A673 (cell line): ENCODE measurements around the gene BFAR. TPM values are rescaled to one million over a fixed set of nuclear protein-coding genes. Genes with fewer than 3 reads are reported as not detected.
"Not testable (repeated sequence)": the region's sequence is repeated elsewhere in the genome, so short reads cannot be mapped to it uniquely, and the experiment has no call there.

Experiments
- BruUV-seq: library from RNA; stranded (reverse); fragments of 400-500 nt; replicated peaks from 2 replicates; lab custom pipeline; 2021; lab: Mats Ljungman, UMichigan
- CTCF ChIA-PET: fragments of 300-600 bp; sonication (Branson Sonifier 250); formaldehyde crosslinking; loops from one replicate; lab custom pipeline; 2022; ENCODE audit warnings: antibody characterized with exemption; lab: Charles Lee
- POLR2A ChIA-PET: fragments of 300-600 bp; sonication (Branson Sonifier 250); formaldehyde crosslinking; loops from one replicate; lab custom pipeline; 2022; ENCODE audit warnings: antibody characterized with exemption; ENCODE audit not compliant: low non-redundant PET; lab: Charles Lee
- DNase-seq: peaks from one replicate; pipeline ENCODE4 v3.0.0-alpha.2; 2015; ENCODE audit warnings: low spot score
- H3K27ac ChIP-seq: fragments of 200-600 bp; sonication (generic); 2 replicates; pipeline ENCODE4 v1.5.1; 2016; ENCODE audit warnings: mixed run types, low read depth, mild to moderate bottlenecking, mixed read lengths, antibody characterized with exemption, low read length; ENCODE audit not compliant: poor library complexity, severe bottlenecking
- H3K27me3 ChIP-seq: fragments of 200-600 bp; sonication (generic); replicated peaks from 2 replicates; pipeline ENCODE4 v1.6.1; 2017; ENCODE audit warnings: mixed run types, low read depth, mild to moderate bottlenecking, mixed read lengths, antibody characterized with exemption, low read length; ENCODE audit not compliant: insufficient read depth, poor library complexity
- H3K36me3 ChIP-seq: fragments of 200-600 bp; sonication (generic); 2 replicates; pipeline ENCODE4 v1.6.1; 2016; ENCODE audit warnings: mixed run types, mild to moderate bottlenecking, mixed read lengths, antibody characterized with exemption, low read length; ENCODE audit not compliant: insufficient read depth, poor library complexity, severe bottlenecking
- H3K4me1 ChIP-seq: fragments of 200-600 bp; sonication (generic); 2 replicates; pipeline ENCODE4 v1.6.1; 2017; ENCODE audit warnings: mixed run types, mild to moderate bottlenecking, mixed read lengths, antibody characterized with exemption, low read length; ENCODE audit not compliant: insufficient read depth, poor library complexity, severe bottlenecking
- H3K4me3 ChIP-seq: fragments of 200-600 bp; sonication (generic); 2 replicates; pipeline ENCODE4 v1.5.1; 2016; ENCODE audit warnings: low read depth, mixed run types, mild to moderate bottlenecking, mixed read lengths, low read length; ENCODE audit not compliant: poor library complexity, severe bottlenecking
- H3K9me3 ChIP-seq: fragments of 200-600 bp; sonication (generic); 2 replicates; pipeline ENCODE4 v1.6.1; 2016; ENCODE audit warnings: mixed run types, low read depth, mild to moderate bottlenecking, mixed read lengths, antibody characterized with exemption, low read length; ENCODE audit not compliant: poor library complexity, severe bottlenecking
- CTCF ChIP-seq: fragments of 300-800, 200-600 bp; sonication (generic); conservative IDR thresholded peaks from 2 replicates; pipeline ENCODE4 v1.5.1; 2017; ENCODE audit warnings: low read depth, mild to moderate bottlenecking, antibody characterized with exemption, low read length, moderate library complexity, mixed read lengths
- EZH2 ChIP-seq: fragments of 200-600 bp; sonication (generic); IDR thresholded peaks from 2 replicates; pipeline ENCODE4 v1.6.1; 2017; ENCODE audit warnings: borderline replicate concordance, low read depth, mild to moderate bottlenecking, mixed read lengths, antibody characterized with exemption, low read length; ENCODE audit not compliant: poor library complexity, severe bottlenecking
- intact Hi-C: fragments of 100-400 bp; cut with micrococcal nuclease; formaldehyde crosslinking; loops from one replicate; pipeline ENCODE4 v1.10.0; 2022; ENCODE audit not compliant: unreplicated experiment
- total RNA-seq: library from RNA; stranded (reverse); gene quantifications from 2 replicates; pipeline ENCODE4 v1.2.3, GENCODE V29; 2021

Gene BFAR
- total RNA-seq, 1 experiment from 2014 or later = 58.5 TPM

- H3K27ac ChIP-seq = no peak overlapping the region
- intact Hi-C loops = no loop called here
- peaks cover 13% of the 10 kb centered on the region for H3K36me3 ChIP-seq
- H3K9me3 ChIP-seq = no peaks in the 10 kb centered on the region
- no peaks in the 10 kb centered on the region for H3K27me3 ChIP-seq
- POLR2A ChIA-PET = no interaction called here
- no peak for DNase-seq
- BruUV-seq = no TSS peak
- CTCF ChIA-PET = no interaction called here
- H3K4me1 ChIP-seq = peaks cover 15% of the 10 kb centered on the region
- no peak for TF ChIP-seq EZH2
- no peak for TF ChIP-seq CTCF
- no peak overlapping the region for H3K4me3 ChIP-seq
Observed at GRCh38 chr16:14635395-14636165, 2.8 kb downstream of the BFAR start.

GRCh38 chr16:14636179-14636950 is 3.6 kb downstream of the BFAR start:
- H3K27me3 ChIP-seq, POLR2A ChIA-PET, BruUV-seq, CTCF ChIA-PET, DNase-seq, H3K4me3 ChIP-seq, H3K9me3 ChIP-seq, H3K27ac ChIP-seq, intact Hi-C loops: not testable (repeated sequence)
- Histone ChIP-seq H3K36me3 (peaks cover 13% of the 10 kb centered on the region), H3K4me1 (peaks cover 14% of the 10 kb centered on the region)

- intact Hi-C loops, BruUV-seq, POLR2A ChIA-PET: not testable (repeated sequence)
Observed at GRCh38 chr16:14636951-14637240, 4.1 kb downstream of the BFAR start.

GRCh38 chr16:14640538-14640937 is 7.8 kb downstream of the BFAR start:
- ChIA-PET CTCF (no interaction called here), POLR2A (no interaction called here)
- H3K27ac ChIP-seq = no peak overlapping the region
- TF ChIP-seq EZH2 (no peak), CTCF (no peak)
- BruUV-seq = no TSS peak
- DNase-seq = no peak
- H3K36me3 ChIP-seq = peaks cover 28% of the 10 kb centered on the region
- intact Hi-C loops = no loop called here
- no peak overlapping the region for H3K4me3 ChIP-seq
- no peaks in the 10 kb centered on the region for H3K27me3 ChIP-seq
- no peaks in the 10 kb centered on the region for H3K9me3 ChIP-seq
- H3K4me1 ChIP-seq = no peaks in the 10 kb centered on the region

More at GRCh38 chr16:14636951-14637240, 4.1 kb downstream of the BFAR start:
- Histone ChIP-seq H3K4me1 (peaks cover 12% of the 10 kb centered on the region), H3K36me3 (peaks cover 13% of the 10 kb centered on the region)
- H3K9me3 ChIP-seq, DNase-seq, H3K27me3 ChIP-seq, H3K4me3 ChIP-seq, H3K27ac ChIP-seq, CTCF ChIA-PET: not testable (repeated sequence)
